ENCODE measurements around the gene SRCIN1. TPM values are rescaled to one million over a fixed set of nuclear protein-coding genes. Genes with fewer than 3 reads are reported as not detected.

The SRCIN1 gene
- total and polyA plus RNA-seq, 2 donors (not counting 1 experiment from before 2014, with no cell fraction given), result 0.44 to 1.1 TPM

- Histone ChIP-seq H3K27ac (ENCODE audit: low read length in 2 of 2) (no peak overlapping the region), H3K9ac (ENCODE audit: low read length) (no peak overlapping the region), H3K79me2 (ENCODE audit: control insufficient read depth, insufficient read depth, low read length) (no peaks in the 10 kb centered on the region), H2AFZ (ENCODE audit: insufficient read depth, low read depth, low read length, poor library complexity, severe bottlenecking) (no peak overlapping the region), H4K20me1 (ENCODE audit: control insufficient read depth, insufficient read depth, low read length, poor library complexity, severe bottlenecking) (no peaks in the 10 kb centered on the region), H3K36me3 (replicated peaks in 1 of 2; ENCODE audit: control extremely low read depth in 1 of 2, control insufficient read depth in 1 of 2, extremely low read depth in 1 of 2, insufficient read depth in 2 of 2, low read length in 1 of 2) (no peaks in the 10 kb centered on the region), H3K4me2 (replicated peaks; ENCODE audit: low read depth, low read length, poor library complexity, severe bottlenecking) (no peak overlapping the region), H3K27me3 (replicated peaks in 1 of 4; ENCODE audit: control extremely low read depth in 1 of 4, control insufficient read depth in 3 of 4, insufficient read depth in 4 of 4, low read length in 3 of 4) (peaks cover 0 to 9% (median 0%) of the 10 kb centered on the region in 4 experiments), H3K4me1 (ENCODE audit: control insufficient read depth in 2 of 2, insufficient read depth in 2 of 2, low read length in 2 of 2) (no peaks in the 10 kb centered on the region), H3K9me3 (ENCODE audit: control extremely low read depth in 1 of 3, control insufficient read depth in 2 of 3, insufficient read depth in 1 of 3, low read length in 2 of 3) (no peaks in the 10 kb centered on the region), H3K4me3 (ENCODE audit: control extremely low read depth in 1 of 5, extremely low read depth in 1 of 5, insufficient read depth in 1 of 5, low read depth in 2 of 5, low read length in 4 of 5) (no peak overlapping the region)
- no peaks in the 10 kb centered on the region for H3K9me3 Mint-ChIP-seq (ENCODE audit: insufficient read depth)
- H3K4me1 Mint-ChIP-seq, result no peaks in the 10 kb centered on the region
- peaks cover 29% of the 10 kb centered on the region for H3K27me3 Mint-ChIP-seq
- no peak overlapping the region for H3K27ac Mint-ChIP-seq
- intact Hi-C loops (cut with micrococcal nuclease), result no loop called here
- no peak overlapping the region for H3K4me3 Mint-ChIP-seq
- 81% methylated on average over 7 of the region's 8 CpGs for WGBS (ENCODE audit: insufficient coverage)
- peak; percentile 3 for DNase-seq
- no peak for ATAC-seq (ENCODE audit: low read depth)
- ChIA-PET POLR2A (no interaction called here), CTCF (no interaction called here)
- no peak for TF ChIP-seq CTCF (IDR thresholded peaks at IDR 0.05)
- no peak for TF ChIP-seq EZH2 (IDR thresholded peaks at IDR 0.05; ENCODE audit: borderline replicate concordance, insufficient read depth, low read depth, low read length, poor library complexity, severe bottlenecking)
Observed at GRCh38 chr17:38539386-38539785, 66.4 kb downstream of the SRCIN1 start.

GRCh38 chr17:38538906-38539305, 66.8 kb downstream of the SRCIN1 start:
- H3K4me3 Mint-ChIP-seq, result no peak overlapping the region
- ATAC-seq (ENCODE audit: low read depth) (no peak), DNase-seq (no peak)
- 90% methylated on average over 5 of the region's 9 CpGs for WGBS (ENCODE audit: insufficient coverage)
- Histone ChIP-seq H3K36me3 (replicated peaks in 1 of 2; ENCODE audit: control extremely low read depth in 1 of 2, control insufficient read depth in 1 of 2, extremely low read depth in 1 of 2, insufficient read depth in 2 of 2, low read length in 1 of 2) (no peaks in the 10 kb centered on the region), H3K27ac (ENCODE audit: low read length in 2 of 2) (no peak overlapping the region), H3K4me3 (ENCODE audit: control extremely low read depth in 1 of 5, extremely low read depth in 1 of 5, insufficient read depth in 1 of 5, low read depth in 2 of 5, low read length in 4 of 5) (no peak overlapping the region), H3K4me2 (replicated peaks; ENCODE audit: low read depth, low read length, poor library complexity, severe bottlenecking) (no peak overlapping the region), H2AFZ (ENCODE audit: insufficient read depth, low read depth, low read length, poor library complexity, severe bottlenecking) (no peak overlapping the region), H3K79me2 (ENCODE audit: control insufficient read depth, insufficient read depth, low read length) (no peaks in the 10 kb centered on the region), H3K9ac (ENCODE audit: low read length) (no peak overlapping the region), H3K9me3 (ENCODE audit: control extremely low read depth in 1 of 3, control insufficient read depth in 2 of 3, insufficient read depth in 1 of 3, low read length in 2 of 3) (no peaks in the 10 kb centered on the region), H3K4me1 (ENCODE audit: control insufficient read depth in 2 of 2, insufficient read depth in 2 of 2, low read length in 2 of 2) (no peaks in the 10 kb centered on the region), H4K20me1 (ENCODE audit: control insufficient read depth, insufficient read depth, low read length, poor library complexity, severe bottlenecking) (no peaks in the 10 kb centered on the region), H3K27me3 (replicated peaks in 1 of 4; ENCODE audit: control extremely low read depth in 1 of 4, control insufficient read depth in 3 of 4, insufficient read depth in 4 of 4, low read length in 3 of 4) (peaks cover 0 to 9% (median 0%) of the 10 kb centered on the region in 4 experiments)
- no peak overlapping the region for H3K27ac Mint-ChIP-seq
- ChIA-PET POLR2A (no interaction called here), CTCF (no interaction called here)
- H3K4me1 Mint-ChIP-seq, result no peaks in the 10 kb centered on the region
- no peak for TF ChIP-seq CTCF (IDR thresholded peaks at IDR 0.05)
- TF ChIP-seq EZH2 (IDR thresholded peaks at IDR 0.05; ENCODE audit: borderline replicate concordance, insufficient read depth, low read depth, low read length, poor library complexity, severe bottlenecking), result no peak
- peaks cover 29% of the 10 kb centered on the region for H3K27me3 Mint-ChIP-seq
- H3K9me3 Mint-ChIP-seq (ENCODE audit: insufficient read depth), result no peaks in the 10 kb centered on the region
- intact Hi-C loops (cut with micrococcal nuclease), result no loop called here

Data from B cell (primary cell).